Vagina (tissue), 2 donors: ENCODE data around the gene GRB2. TPM values are rescaled to one million over a fixed set of nuclear protein-coding genes. Genes with fewer than 3 reads are reported as not detected.

Experiments used
- DNase-seq, 2 donors: peaks; one replicate each; pipeline ENCODE4 v3.0.0-alpha.2; 2017; ENCODE audit errors: extremely low spot score in 2 of 2
- H3K27ac ChIP-seq: fragments of 200-600 bp; sonication (generic); one replicate; pipeline ENCODE4 v1.5.1; 2019
- H3K27me3 ChIP-seq: fragments of 200-600 bp; sonication (generic); one replicate; pipeline ENCODE4 v1.5.1; 2019
- H3K36me3 ChIP-seq, 2 donors: fragments of 200-600 bp; sonication (generic); one replicate each; pipeline ENCODE4 v1.5.1; 2017 to 2019
- H3K4me1 ChIP-seq: fragments of 200-600 bp; sonication (generic); one replicate; pipeline ENCODE4 v1.5.1; 2019
- H3K4me3 ChIP-seq, 2 donors: fragments of 200-600 bp; sonication (generic); 1 replicate in 1 of 2; 2 replicates in 1 of 2; pipeline ENCODE4 v1.5.1; 2016 to 2019
- H3K9me3 ChIP-seq: fragments of 200-600 bp; sonication (generic); one replicate; pipeline ENCODE4 v1.5.1; 2019
- POLR2A ChIP-seq, 2 donors: fragments of 450-650 bp; IDR thresholded peaks; one replicate each; pipeline ENCODE4 v1.6.1; 2017; ENCODE audit warnings: antibody characterized with exemption in 2 of 2, mild to moderate bottlenecking in 2 of 2, moderate library complexity in 2 of 2
- POLR2AphosphoS5 ChIP-seq, 2 donors: sonication (generic); formaldehyde crosslinking; IDR thresholded peaks; one replicate each; pipeline ENCODE4 v1.9.0; 2017; ENCODE audit warnings: antibody characterized with exemption in 2 of 2, mild to moderate bottlenecking in 2 of 2, low read depth in 1 of 2; ENCODE audit not compliant: insufficient read depth in 1 of 2
- intact Hi-C: fragments of 100-400 bp; cut with DNase I; formaldehyde crosslinking; loops from one replicate; pipeline ENCODE4 v1.15.1; 2023
- total RNA-seq: library from RNA; depleted of rRNA; stranded (reverse); fragments of >200 nt; gene quantifications from one replicate; pipeline ENCODE4 v1.2.3, GENCODE V29; 2016
- TF ChIP-seq, protein P1 (sequence below), 3 experiments: fragments of 450-650 bp in 2 of 3; fragments of 200-600 bp in 1 of 3; sonication (generic) in 1 of 3; IDR thresholded peaks; one replicate each; pipeline ENCODE4 v1.5.1; 2017 to 2019; ENCODE audit warnings: antibody characterized with exemption in 3 of 3, mild to moderate bottlenecking in 2 of 3, moderate library complexity in 2 of 3

GRB2 gene
- total RNA-seq, 1 donor from 2014 or later: 71.9 TPM

- Histone ChIP-seq H3K4me1 (peaks cover 17% of the 10 kb centered on the region), H3K36me3 (peaks cover 0 to 15% of the 10 kb centered on the region in 2 donors), H3K27ac (no peak overlapping the region), H3K4me3 (no peak overlapping the region), H3K27me3 (no peaks in the 10 kb centered on the region), H3K9me3 (no peaks in the 10 kb centered on the region)
- intact Hi-C loops: no loop called here
- TF ChIP-seq, protein P1, sequence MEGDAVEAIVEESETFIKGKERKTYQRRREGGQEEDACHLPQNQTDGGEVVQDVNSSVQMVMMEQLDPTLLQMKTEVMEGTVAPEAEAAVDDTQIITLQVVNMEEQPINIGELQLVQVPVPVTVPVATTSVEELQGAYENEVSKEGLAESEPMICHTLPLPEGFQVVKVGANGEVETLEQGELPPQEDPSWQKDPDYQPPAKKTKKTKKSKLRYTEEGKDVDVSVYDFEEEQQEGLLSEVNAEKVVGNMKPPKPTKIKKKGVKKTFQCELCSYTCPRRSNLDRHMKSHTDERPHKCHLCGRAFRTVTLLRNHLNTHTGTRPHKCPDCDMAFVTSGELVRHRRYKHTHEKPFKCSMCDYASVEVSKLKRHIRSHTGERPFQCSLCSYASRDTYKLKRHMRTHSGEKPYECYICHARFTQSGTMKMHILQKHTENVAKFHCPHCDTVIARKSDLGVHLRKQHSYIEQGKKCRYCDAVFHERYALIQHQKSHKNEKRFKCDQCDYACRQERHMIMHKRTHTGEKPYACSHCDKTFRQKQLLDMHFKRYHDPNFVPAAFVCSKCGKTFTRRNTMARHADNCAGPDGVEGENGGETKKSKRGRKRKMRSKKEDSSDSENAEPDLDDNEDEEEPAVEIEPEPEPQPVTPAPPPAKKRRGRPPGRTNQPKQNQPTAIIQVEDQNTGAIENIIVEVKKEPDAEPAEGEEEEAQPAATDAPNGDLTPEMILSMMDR (IDR thresholded peaks at IDR 0.05): no peak
- TF ChIP-seq POLR2AphosphoS5 (IDR thresholded peaks at IDR 0.05; ENCODE audit: insufficient read depth in 1 of 2, low read depth in 1 of 2) (no peak), POLR2A (IDR thresholded peaks at IDR 0.05) (no peak)
- no peak for DNase-seq
Observed at GRCh38 chr17:75326226-75326848, 79.1 kb downstream of the GRB2 start.

DNA sequence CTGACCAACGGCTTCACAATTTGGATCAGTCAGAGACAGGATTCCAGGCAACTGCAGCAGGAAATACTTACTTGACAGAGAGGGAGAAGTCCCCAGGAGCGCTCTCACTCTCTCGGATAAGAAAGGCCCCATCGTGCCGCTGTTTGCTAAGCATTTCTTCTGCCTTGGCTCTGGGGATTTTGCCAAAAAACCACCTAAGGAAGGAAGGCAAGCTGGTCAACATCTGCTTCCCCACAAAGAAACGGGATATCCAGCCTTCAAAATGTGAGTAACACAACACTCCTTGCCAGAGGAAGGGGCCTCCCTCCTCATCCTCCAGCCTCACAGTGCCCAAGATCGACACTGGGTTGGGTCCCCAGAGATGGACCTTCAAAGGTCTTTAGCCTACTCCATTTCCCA, 79.7 kb downstream of the GRB2 start:
- Histone ChIP-seq H3K4me3 (no peak overlapping the region), H3K4me1 (peaks cover 17% of the 10 kb centered on the region), H3K27ac (no peak overlapping the region), H3K36me3 (peaks cover 0 to 20% of the 10 kb centered on the region in 2 donors), H3K9me3 (no peaks in the 10 kb centered on the region), H3K27me3 (no peaks in the 10 kb centered on the region)
- TF ChIP-seq POLR2A (IDR thresholded peaks at IDR 0.05) (no peak), POLR2AphosphoS5 (IDR thresholded peaks at IDR 0.05; ENCODE audit: insufficient read depth in 1 of 2, low read depth in 1 of 2) (no peak)
- TF ChIP-seq, protein P1 (IDR thresholded peaks at IDR 0.05): no peak
- DNase-seq: no peak
- intact Hi-C loops: no loop called here

DNA sequence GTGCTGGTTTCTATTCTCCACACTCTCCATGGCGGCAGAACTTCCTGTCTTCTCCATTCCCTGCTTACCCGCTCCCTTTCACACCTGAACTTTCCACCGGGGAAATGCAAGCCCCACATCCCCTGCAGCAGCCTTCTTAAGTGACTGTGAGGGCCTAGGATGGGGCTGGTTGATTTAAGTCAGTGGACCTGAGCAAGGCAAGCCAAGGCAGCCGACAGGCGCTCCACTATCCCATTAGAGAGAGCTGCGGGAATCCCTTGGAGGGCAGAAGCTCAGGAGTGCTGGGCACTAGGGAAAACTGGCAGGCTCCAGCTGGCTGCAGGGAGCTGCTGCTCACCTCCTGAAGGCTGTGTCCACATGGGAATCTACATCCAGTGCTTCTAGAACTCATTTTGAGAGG, 80.1 kb downstream of the GRB2 start:
- peaks cover 0 to 25% of the 10 kb centered on the region in 2 donors for H3K36me3 ChIP-seq
- H3K9me3 ChIP-seq: no peaks in the 10 kb centered on the region
- intact Hi-C loops: no loop called here
- no peak overlapping the region for H3K27ac ChIP-seq
- no peak for DNase-seq
- no peaks in the 10 kb centered on the region for H3K27me3 ChIP-seq
- no peak overlapping the region for H3K4me3 ChIP-seq
- TF ChIP-seq, protein P1 (IDR thresholded peaks at IDR 0.05): no peak
- TF ChIP-seq POLR2A (IDR thresholded peaks at IDR 0.05): no peak
- no peak for TF ChIP-seq POLR2AphosphoS5 (IDR thresholded peaks at IDR 0.05; ENCODE audit: insufficient read depth in 1 of 2, low read depth in 1 of 2)
- H3K4me1 ChIP-seq: peaks cover 17% of the 10 kb centered on the region

- Histone ChIP-seq H3K4me1 (peaks cover 8% of the 10 kb centered on the region), H3K4me3 (no peak overlapping the region), H3K9me3 (no peaks in the 10 kb centered on the region), H3K36me3 (peaks cover 0 to 39% of the 10 kb centered on the region in 2 donors), H3K27me3 (no peaks in the 10 kb centered on the region), H3K27ac (no peak overlapping the region)
- no peak for DNase-seq
- intact Hi-C loops: loop anchor here (5.0 kb wide), 1 partner anchor 91 kb away; no protein-coding TSS in a partner anchor
- no peak for TF ChIP-seq POLR2AphosphoS5 (IDR thresholded peaks at IDR 0.05; ENCODE audit: insufficient read depth in 1 of 2, low read depth in 1 of 2)
- TF ChIP-seq, protein P1 (IDR thresholded peaks at IDR 0.05): no peak
- TF ChIP-seq POLR2A (IDR thresholded peaks at IDR 0.05): no peak
Observed at GRCh38 chr17:75321506-75321905, 84.0 kb downstream of the GRB2 start.
